ENCODE data around the gene GRK1. TPM values are rescaled to one million over a fixed set of nuclear protein-coding genes. Genes with fewer than 3 reads are reported as not detected.

GRK1 gene
- total and polyA plus RNA-seq, 2 of the 8 experiments (the other 6 are each of a cell fraction or from before 2014, with no cell fraction given) = 0.12 TPM; not detected in 1

GRCh38 chr13:113735750-113736149 lies 68.7 kb downstream of the GRK1 start (continued):
- TF ChIP-seq CHD7 (IDR thresholded peaks at IDR 0.05; ENCODE audit: insufficient replicate concordance, low read length) (no peak), TAF1 (IDR thresholded peaks at IDR 0.05; ENCODE audit: low read depth, low read length) (no peak)
